Measurements from ENCODE around the gene P3H3.

DNA sequence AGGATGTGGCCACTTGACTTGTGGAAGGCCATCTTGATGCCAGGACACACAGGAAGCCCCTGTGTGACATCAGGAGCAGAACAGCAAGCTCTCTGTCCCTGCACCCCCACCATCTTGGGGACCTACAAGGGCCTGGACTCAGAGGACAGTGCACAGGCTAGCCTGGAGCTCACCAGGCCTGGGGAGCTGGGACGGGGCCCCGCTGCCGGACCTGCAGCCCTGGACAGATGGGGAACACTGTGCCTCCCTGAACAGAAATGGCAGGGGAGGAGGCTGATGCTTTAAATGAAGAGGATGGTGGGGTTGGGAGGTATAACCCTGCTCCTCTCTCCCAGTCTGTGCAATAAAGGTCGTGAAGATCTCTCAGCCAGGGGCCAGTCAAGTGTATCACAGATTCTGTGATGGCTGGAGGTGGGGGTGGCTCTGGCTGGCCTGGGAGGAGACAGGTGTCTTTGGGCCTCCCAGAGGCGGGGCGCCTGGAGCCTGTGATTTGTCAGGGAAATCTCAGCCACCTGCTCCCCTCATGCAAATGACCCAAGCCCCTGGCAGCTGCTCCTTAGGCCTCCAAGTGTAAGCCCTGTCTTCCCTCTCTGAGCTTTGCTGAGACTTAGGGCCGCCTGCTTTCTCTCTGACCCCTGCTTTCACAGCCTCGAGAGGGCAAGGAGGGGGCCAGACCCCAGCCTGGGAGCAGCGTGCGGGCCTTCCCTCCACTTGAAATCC, 11.4 kb downstream of the P3H3 start:
- TF ChIP-seq, protein P1, sequence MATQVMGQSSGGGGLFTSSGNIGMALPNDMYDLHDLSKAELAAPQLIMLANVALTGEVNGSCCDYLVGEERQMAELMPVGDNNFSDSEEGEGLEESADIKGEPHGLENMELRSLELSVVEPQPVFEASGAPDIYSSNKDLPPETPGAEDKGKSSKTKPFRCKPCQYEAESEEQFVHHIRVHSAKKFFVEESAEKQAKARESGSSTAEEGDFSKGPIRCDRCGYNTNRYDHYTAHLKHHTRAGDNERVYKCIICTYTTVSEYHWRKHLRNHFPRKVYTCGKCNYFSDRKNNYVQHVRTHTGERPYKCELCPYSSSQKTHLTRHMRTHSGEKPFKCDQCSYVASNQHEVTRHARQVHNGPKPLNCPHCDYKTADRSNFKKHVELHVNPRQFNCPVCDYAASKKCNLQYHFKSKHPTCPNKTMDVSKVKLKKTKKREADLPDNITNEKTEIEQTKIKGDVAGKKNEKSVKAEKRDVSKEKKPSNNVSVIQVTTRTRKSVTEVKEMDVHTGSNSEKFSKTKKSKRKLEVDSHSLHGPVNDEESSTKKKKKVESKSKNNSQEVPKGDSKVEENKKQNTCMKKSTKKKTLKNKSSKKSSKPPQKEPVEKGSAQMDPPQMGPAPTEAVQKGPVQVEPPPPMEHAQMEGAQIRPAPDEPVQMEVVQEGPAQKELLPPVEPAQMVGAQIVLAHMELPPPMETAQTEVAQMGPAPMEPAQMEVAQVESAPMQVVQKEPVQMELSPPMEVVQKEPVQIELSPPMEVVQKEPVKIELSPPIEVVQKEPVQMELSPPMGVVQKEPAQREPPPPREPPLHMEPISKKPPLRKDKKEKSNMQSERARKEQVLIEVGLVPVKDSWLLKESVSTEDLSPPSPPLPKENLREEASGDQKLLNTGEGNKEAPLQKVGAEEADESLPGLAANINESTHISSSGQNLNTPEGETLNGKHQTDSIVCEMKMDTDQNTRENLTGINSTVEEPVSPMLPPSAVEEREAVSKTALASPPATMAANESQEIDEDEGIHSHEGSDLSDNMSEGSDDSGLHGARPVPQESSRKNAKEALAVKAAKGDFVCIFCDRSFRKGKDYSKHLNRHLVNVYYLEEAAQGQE (IDR thresholded peaks at IDR 0.05; ENCODE audit: unreplicated experiment) = no peak
- TF ChIP-seq POLR2AphosphoS5 (IDR thresholded peaks at IDR 0.05; ENCODE audit: low read depth) = no peak
- TF ChIP-seq, protein P2, sequence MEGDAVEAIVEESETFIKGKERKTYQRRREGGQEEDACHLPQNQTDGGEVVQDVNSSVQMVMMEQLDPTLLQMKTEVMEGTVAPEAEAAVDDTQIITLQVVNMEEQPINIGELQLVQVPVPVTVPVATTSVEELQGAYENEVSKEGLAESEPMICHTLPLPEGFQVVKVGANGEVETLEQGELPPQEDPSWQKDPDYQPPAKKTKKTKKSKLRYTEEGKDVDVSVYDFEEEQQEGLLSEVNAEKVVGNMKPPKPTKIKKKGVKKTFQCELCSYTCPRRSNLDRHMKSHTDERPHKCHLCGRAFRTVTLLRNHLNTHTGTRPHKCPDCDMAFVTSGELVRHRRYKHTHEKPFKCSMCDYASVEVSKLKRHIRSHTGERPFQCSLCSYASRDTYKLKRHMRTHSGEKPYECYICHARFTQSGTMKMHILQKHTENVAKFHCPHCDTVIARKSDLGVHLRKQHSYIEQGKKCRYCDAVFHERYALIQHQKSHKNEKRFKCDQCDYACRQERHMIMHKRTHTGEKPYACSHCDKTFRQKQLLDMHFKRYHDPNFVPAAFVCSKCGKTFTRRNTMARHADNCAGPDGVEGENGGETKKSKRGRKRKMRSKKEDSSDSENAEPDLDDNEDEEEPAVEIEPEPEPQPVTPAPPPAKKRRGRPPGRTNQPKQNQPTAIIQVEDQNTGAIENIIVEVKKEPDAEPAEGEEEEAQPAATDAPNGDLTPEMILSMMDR (conservative IDR thresholded peaks at IDR 0.05; ENCODE audit: low read depth in 2 of 2) = no peak
- TF ChIP-seq NANOG (IDR thresholded peaks at IDR 0.05; ENCODE audit: borderline replicate concordance) = no peak
- TF ChIP-seq, protein P3, sequence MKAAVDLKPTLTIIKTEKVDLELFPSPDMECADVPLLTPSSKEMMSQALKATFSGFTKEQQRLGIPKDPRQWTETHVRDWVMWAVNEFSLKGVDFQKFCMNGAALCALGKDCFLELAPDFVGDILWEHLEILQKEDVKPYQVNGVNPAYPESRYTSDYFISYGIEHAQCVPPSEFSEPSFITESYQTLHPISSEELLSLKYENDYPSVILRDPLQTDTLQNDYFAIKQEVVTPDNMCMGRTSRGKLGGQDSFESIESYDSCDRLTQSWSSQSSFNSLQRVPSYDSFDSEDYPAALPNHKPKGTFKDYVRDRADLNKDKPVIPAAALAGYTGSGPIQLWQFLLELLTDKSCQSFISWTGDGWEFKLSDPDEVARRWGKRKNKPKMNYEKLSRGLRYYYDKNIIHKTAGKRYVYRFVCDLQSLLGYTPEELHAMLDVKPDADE (IDR thresholded peaks at IDR 0.05) = no peak
